Measurements from ENCODE around the gene SST. TPM values are rescaled to one million over a fixed set of nuclear protein-coding genes. Genes with fewer than 3 reads are reported as not detected.

The SST gene
- total RNA-seq, 2 experiments from 2014 or later = not detected

DNA sequence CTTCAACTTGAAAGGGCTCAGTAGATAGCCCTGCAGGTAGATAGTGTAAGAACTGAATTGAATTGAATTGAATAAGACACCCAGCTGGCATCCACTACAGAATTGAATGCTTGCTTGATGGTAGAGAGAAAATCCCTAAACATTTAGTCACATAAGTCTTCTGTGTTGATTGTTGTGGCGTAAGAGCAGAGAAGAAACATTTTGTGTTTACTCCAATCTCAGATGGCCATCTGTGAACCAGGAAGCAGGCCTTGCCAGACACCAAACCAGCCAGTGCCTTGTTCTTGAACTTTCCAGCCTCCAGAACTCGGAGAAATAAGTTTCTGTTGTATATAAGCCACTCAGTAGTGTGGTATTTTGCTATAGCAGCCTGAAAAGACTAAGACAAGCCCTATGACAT is 43.6 kb downstream of the SST start:
- H3K27me3 Mint-ChIP-seq (ENCODE audit: low read depth) = peaks cover 31% of the 10 kb centered on the region
- H3K36me3 Mint-ChIP-seq (ENCODE audit: low read depth) = no peaks in the 10 kb centered on the region
- no peaks in the 10 kb centered on the region for H3K4me1 Mint-ChIP-seq (ENCODE audit: low read depth)

DNA sequence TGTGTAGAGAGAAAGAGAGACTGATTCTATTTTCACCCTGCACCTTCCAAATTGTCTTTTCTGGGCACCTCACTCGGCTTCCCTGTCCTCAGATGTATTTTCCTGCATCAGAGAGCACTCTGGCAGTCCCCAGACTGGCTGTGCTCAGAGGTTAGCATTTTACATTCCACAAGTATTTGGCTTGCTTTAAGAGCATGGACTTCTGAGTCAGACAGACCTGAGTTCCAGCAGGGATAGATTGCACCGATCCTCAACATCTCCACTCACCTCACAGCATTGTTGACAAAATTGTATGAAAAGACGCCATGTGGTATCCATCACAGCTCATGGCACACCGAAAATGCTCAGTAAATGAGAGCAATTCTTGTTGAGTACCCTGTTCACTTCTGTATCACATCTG is 45.6 kb downstream of the SST start:
- H3K36me3 Mint-ChIP-seq (ENCODE audit: low read depth) = no peaks in the 10 kb centered on the region
- DNase-seq (no peak), ATAC-seq (no peak)
- ChIA-PET CTCF (interaction anchor here (1.6 to 2.1 kb wide), 2 partner anchors 9 to 308 kb away, joined by 5 to 7 read pairs; no protein-coding TSS in a partner anchor), POLR2A (no interaction called here)
- peaks cover 24% of the 10 kb centered on the region for H3K27me3 Mint-ChIP-seq (ENCODE audit: low read depth)
- H3K4me3 Mint-ChIP-seq = no peak overlapping the region
- H3K4me1 Mint-ChIP-seq (ENCODE audit: low read depth) = no peaks in the 10 kb centered on the region
- no peak overlapping the region for H3K27ac Mint-ChIP-seq
- H3K9me3 Mint-ChIP-seq (ENCODE audit: insufficient read depth) = no peaks in the 10 kb centered on the region

More for the DNA sequence above, 43.6 kb downstream of the SST start:
- CTCF ChIA-PET = interaction anchor here (0.6 kb wide), 1 partner anchor 128 kb away, joined by 3 read pairs; no protein-coding TSS in a partner anchor
- no peak for DNase-seq
- no peak for ATAC-seq
- POLR2A ChIA-PET = no interaction called here
- no peak overlapping the region for H3K27ac Mint-ChIP-seq
- no peaks in the 10 kb centered on the region for H3K9me3 Mint-ChIP-seq (ENCODE audit: insufficient read depth)
- no peak overlapping the region for H3K4me3 Mint-ChIP-seq

DNA sequence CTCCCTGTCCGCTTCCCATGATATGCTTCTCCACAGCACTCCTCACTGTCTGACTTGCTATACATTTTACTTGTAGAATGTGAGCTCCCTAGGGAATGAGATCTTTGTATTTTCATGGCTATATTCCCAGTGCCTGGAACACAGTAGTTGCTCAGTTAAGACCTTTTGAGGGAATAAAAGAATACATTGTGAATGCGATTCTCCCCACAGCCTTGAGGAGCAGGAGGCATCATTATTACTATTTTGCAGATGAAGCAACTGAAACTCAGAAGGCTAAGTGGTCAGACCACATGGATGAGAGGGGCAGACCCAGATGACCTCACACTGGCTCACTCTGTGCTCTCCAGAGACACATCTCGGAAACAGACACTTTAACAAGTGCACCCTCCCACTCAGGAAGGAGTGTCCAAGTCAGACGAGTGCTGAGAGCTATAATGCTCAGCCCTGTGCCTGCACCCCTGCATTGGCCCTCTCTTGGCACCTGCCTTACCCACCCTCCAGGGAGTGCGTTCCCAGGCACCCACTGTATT is 46.8 kb downstream of the SST start:
- Mint-ChIP-seq H3K27ac (no peak overlapping the region), H3K9me3 (ENCODE audit: insufficient read depth) (no peaks in the 10 kb centered on the region), H3K36me3 (ENCODE audit: low read depth) (no peaks in the 10 kb centered on the region), H3K4me3 (no peak overlapping the region), H3K4me1 (ENCODE audit: low read depth) (no peaks in the 10 kb centered on the region), H3K27me3 (ENCODE audit: low read depth) (peaks cover 23% of the 10 kb centered on the region)
- DNase-seq (no peak), ATAC-seq (no peak)
- ChIA-PET POLR2A (no interaction called here), CTCF (interaction anchor here (2.1 kb wide), 1 partner anchor 306 kb away, joined by 5 read pairs; no protein-coding TSS in a partner anchor)

DNA sequence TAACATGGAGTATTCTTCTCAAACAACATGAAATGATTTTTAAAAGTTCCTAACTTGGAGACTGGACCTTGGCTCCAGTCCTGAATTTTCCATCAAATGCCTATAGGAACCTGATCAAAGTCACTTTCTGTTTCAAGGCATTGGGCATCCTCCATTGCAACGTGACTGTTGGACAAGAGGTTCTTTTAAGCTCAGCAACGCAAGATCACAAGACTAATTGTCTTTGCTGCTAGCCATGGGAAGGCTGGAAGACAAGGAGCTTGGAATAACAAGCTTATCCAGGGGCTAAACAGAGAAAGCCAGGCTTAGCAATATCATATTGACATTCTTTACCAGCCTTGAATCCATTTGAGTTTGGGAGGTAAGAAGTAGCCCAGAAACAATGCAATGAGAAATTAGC is 48.3 kb downstream of the SST start:
- ChIA-PET CTCF (interaction anchor here (1.3 to 1.4 kb wide), 2 partner anchors 58 to 302 kb away, joined by 4 read pairs; no protein-coding TSS in a partner anchor), POLR2A (no interaction called here)
- no peak for ATAC-seq
- Mint-ChIP-seq H3K4me1 (ENCODE audit: low read depth) (no peaks in the 10 kb centered on the region), H3K27ac (no peak overlapping the region), H3K9me3 (ENCODE audit: insufficient read depth) (no peaks in the 10 kb centered on the region), H3K36me3 (ENCODE audit: low read depth) (no peaks in the 10 kb centered on the region), H3K27me3 (ENCODE audit: low read depth) (peaks cover 21% of the 10 kb centered on the region), H3K4me3 (no peak overlapping the region)
- DNase-seq = no peak

DNA sequence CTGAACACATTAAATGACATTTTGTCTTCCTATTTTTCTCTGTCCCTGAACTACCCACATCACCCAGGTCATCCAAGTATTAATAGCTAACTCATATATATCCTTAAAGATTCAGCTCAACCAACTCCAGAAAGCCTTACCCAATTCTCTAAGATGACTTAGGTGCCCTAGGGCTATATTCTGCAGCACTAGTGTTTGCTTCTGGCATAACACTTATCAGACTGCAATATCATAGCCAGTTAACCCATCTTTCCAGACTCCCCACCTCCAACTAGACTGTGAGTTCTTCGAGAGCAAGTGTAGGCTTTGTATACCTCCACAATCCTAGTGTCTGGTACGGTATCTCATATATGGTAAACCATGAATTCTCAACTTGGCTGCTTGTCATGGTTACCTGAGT is 50.7 kb downstream of the SST start:
- ChIA-PET POLR2A (no interaction called here), CTCF (interaction anchor here (0.8 to 1.1 kb wide), 2 partner anchors 94 to 300 kb away, joined by 3 read pairs; no protein-coding TSS in a partner anchor)
- Mint-ChIP-seq H3K4me1 (ENCODE audit: low read depth) (peaks cover 7% of the 10 kb centered on the region), H3K36me3 (ENCODE audit: low read depth) (no peaks in the 10 kb centered on the region), H3K27ac (no peak overlapping the region), H3K27me3 (ENCODE audit: low read depth) (peaks cover 23% of the 10 kb centered on the region), H3K9me3 (ENCODE audit: insufficient read depth) (no peaks in the 10 kb centered on the region), H3K4me3 (no peak overlapping the region)
- no peak for DNase-seq
- ATAC-seq = no peak

Other genes starting within 250 kb of the SST start
- gene RTP2, start 32.2 kb upstream of the SST start, total RNA-seq = not detected
- gene BCL6, start 75.1 kb upstream of the SST start, total RNA-seq = 10 to 100 TPM; 11.8 to 12.6 TPM

Measured in activated CD8-positive, alpha-beta T cell treated with anti-CD3 and anti-CD28 coated beads, Interleukin-2, amount 10 ng/mL, durations not matched to agents 7 days and 5 days (primary cell).